ENCODE measurements around the gene TBC1D9B.
"Not testable (repeated sequence)": the region's sequence is repeated elsewhere in the genome, so short reads cannot be mapped to it uniquely, and the experiment has no call there.

The TBC1D9B gene

DNA sequence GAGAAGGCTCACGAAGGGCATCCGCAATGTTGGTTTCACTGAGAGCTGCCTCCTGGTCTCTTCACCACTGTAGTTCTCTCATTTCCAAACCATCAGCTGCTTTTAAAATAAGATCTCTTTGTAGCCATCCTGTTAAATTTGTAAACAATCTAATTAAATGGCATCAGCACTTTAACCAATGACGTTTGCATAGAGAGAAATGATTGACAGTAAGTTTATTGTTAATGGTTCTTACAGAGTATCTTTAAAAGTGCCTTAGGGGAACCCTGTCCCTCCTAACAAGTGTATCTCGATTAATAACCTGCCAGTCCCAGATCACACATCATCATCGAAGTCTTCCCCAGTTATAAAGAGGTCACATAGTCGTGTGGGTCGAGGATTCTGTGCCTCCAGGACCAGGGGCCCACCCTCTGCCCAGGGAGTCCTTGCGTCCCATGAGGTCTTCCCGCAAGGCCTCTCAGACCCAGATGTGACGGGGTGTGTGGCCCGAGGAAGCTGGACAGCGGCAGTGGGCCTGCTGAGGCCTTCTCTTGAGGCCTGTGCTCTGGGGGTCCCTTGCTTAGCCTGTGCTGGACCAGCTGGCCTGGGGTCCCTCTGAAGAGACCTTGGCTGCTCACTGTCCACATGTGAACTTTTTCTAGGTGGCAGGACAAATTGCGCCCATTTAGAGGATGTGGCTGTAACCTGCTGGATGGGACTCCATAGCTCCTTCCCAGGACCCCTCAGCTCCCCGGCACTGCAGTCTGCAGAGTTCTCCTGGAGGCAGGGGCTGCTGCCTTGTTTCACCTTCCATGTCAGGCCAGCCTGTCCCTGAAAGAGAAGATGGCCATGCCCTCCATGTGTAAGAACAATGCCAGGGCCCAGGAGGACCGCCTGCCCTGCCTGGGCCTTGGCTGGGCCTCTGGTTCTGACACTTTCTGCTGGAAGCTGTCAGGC is 70.4 kb downstream of the TBC1D9B start:
- DNase-seq, result no peak

DNA sequence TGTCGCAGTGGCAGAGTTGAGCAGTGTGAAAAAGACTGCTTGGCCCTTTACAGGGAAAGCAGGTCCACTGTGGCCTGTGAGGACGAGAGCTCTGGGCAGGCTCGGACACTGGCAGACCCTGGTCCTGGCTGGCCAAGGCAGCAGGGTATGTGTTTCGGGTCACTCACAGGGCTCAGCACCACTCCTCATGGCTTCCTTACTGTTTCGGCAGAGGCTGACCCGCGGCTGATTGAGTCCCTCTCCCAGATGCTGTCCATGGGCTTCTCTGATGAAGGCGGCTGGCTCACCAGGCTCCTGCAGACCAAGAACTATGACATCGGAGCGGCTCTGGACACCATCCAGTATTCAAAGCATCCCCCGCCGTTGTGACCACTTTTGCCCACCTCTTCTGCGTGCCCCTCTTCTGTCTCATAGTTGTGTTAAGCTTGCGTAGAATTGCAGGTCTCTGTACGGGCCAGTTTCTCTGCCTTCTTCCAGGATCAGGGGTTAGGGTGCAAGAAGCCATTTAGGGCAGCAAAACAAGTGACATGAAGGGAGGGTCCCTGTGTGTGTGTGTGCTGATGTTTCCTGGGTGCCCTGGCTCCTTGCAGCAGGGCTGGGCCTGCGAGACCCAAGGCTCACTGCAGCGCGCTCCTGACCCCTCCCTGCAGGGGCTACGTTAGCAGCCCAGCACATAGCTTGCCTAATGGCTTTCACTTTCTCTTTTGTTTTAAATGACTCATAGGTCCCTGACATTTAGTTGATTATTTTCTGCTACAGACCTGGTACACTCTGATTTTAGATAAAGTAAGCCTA is 71.3 kb downstream of the TBC1D9B start:
- DNase-seq, result peak; percentile 15

- DNase-seq, result not testable (repeated sequence)
These were observed 72.8 kb downstream of the TBC1D9B start for GRCh38 chr5:179834871-179835270.

DNA sequence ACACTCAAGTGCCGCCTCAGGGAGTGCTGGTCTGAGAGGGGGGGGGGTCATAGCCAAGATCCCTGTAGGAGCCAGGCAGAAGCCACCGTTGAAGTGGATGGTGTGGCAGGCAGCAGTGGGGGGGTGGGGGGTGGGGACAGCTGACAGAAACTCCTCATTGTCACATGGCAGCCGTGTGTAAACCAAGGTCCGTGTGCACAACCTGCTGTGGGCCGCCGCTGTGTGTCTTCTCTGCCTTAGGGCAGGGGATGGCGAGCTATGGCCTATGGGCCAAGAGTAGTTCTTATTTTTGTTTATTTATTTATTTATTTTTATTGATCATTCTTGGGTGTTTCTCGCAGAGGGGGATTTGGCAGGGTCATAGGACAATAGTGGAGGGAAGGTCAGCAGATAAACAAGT is 73.6 kb downstream of the TBC1D9B start:
- DNase-seq, result no peak

GRCh38 chr5:179833709-179834070 is 74.0 kb downstream of the TBC1D9B start:
- no peak for DNase-seq

DNA sequence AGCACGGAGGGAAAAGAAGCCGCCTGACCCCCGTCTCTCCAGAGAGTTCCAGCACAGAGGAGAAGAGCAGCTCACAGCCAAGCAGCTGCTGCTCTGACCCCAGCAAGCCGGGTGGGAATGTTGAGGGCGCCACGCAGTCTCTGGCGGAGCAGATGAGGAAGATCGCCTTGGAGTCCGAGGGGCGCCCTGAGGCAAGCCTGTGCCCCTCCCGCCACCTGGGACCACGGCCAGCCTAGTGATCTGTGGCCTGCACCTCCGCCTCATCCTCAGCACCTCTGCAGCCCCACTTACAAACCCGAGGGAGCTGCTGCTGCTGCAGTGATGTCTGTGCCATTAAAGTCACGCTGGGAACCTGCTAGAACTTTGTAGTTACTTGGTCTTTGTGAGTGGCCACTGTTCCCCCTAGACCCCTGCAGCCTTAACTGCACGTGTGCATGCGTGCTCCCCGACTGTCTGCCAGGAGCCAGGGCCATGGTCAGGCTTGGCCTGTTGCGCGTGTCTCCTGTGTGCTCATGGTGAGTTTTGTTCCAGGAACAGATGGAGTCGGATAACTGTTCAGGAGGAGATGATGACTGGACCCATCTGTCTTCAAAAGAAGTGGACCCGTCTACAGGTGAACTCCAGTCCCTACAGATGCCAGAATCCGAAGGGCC is 74.5 kb downstream of the TBC1D9B start:
- DNase-seq, result no peak

GRCh38 chr5:179832039-179832745 is 75.5 kb downstream of the TBC1D9B start:
- no peak for DNase-seq

- no peak for DNase-seq
These were observed 76.8 kb downstream of the TBC1D9B start for GRCh38 chr5:179830818-179831468.

GRCh38 chr5:179829732-179830435 is 77.8 kb downstream of the TBC1D9B start:
- no peak for DNase-seq

GRCh38 chr5:179828756-179829421 is 78.8 kb downstream of the TBC1D9B start:
- no peak for DNase-seq

GRCh38 chr5:179827680-179828079 is 80.0 kb downstream of the TBC1D9B start:
- peak; percentile 58 for DNase-seq

GRCh38 chr5:179825655-179826182 is 82.0 kb downstream of the TBC1D9B start:
- no peak for DNase-seq

GRCh38 chr5:179824745-179825112 is 83.0 kb downstream of the TBC1D9B start:
- no peak for DNase-seq

DNA sequence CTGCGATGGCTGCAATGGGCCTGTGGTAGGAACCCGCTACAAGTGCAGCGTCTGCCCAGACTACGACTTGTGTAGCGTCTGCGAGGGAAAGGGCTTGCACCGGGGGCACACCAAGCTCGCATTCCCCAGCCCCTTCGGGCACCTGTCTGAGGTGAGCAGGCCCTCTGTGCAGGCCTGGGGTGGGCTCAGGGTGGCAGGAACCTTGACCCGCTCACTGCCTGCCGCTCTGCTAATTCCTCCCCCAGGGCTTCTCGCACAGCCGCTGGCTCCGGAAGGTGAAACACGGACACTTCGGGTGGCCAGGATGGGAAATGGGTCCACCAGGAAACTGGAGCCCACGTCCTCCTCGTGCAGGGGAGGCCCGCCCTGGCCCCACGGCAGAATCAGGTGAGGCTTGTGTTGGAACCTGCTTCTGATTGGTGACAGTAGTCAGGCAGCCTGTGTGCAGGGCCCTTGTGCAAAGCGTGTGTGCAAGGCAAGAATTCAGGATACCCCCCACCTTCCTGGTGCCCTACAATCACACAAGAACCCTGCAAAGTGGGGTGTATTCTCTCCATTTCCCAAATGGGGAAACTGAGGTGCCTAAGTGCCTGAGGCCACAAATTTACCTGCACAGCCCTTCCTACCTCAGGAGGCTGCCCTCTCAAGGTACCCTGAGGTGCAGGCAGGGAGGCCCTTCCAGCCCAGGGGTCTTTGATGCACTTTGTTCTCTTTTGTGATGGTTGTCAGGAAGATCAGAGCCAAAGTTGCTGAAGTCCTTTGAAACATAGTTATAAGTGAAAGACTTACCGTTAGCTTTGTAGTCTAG is 83.6 kb downstream of the TBC1D9B start:
- no peak for DNase-seq

- no peak for DNase-seq
These were observed 85.2 kb downstream of the TBC1D9B start for GRCh38 chr5:179822444-179822990.

- DNase-seq, result no peak
These were observed 85.7 kb downstream of the TBC1D9B start for GRCh38 chr5:179822059-179822432.

- peak; percentile 96 for DNase-seq
These were observed 86.2 kb downstream of the TBC1D9B start for GRCh38 chr5:179821298-179822058.

GRCh38 chr5:179820483-179821297 is 87.0 kb downstream of the TBC1D9B start, which contains the start of gene SQSTM1:
Gene SQSTM1 (plus strand): TSS chr5:179820905. CDS start chr5:179820937, 32 bp downstream.
- DNase-seq, result peak; percentile 81

All from fibroblast of skin of scalp (primary cell).